H9 (cell line): ENCODE measurements around the gene FRY. TPM values are rescaled to one million over a fixed set of nuclear protein-coding genes. Genes with fewer than 3 reads are reported as not detected.

Experiments
- DNase-seq: peaks from one replicate; pipeline ENCODE4 v3.0.0-alpha.2; 2017
- H2AFZ ChIP-seq: one replicate; pipeline ENCODE4 v1.6.1; 2013; ENCODE audit warnings: mild to moderate bottlenecking, low read length, control low read depth, moderate library complexity
- H2AK5ac ChIP-seq: 2 replicates; pipeline ENCODE4 v1.6.1; 2013; ENCODE audit warnings: low read length, control low read depth, mixed read lengths; ENCODE audit not compliant: insufficient read length
- H2BK120ac ChIP-seq: one replicate; pipeline ENCODE4 v1.6.1; 2013; ENCODE audit warnings: low read depth, mild to moderate bottlenecking, low read length, control low read depth, inconsistent platforms; ENCODE audit not compliant: poor library complexity, severe bottlenecking
- H2BK12ac ChIP-seq: 2 replicates; pipeline ENCODE4 v1.6.1; 2013; ENCODE audit warnings: low read length, control low read depth, mixed read lengths, low read depth; ENCODE audit not compliant: insufficient read length
- H2BK15ac ChIP-seq: 2 replicates; pipeline ENCODE4 v1.6.1; 2013; ENCODE audit warnings: low read depth, low read length, control low read depth
- H2BK20ac ChIP-seq: one replicate; pipeline ENCODE4 v1.6.1; 2013; ENCODE audit warnings: low read depth, mild to moderate bottlenecking, low read length, control low read depth, inconsistent platforms; ENCODE audit not compliant: poor library complexity, severe bottlenecking
- H2BK5ac ChIP-seq: 2 replicates; pipeline ENCODE4 v1.6.1; 2013; ENCODE audit warnings: low read length, control low read depth, mixed read lengths; ENCODE audit not compliant: insufficient read length
- H3K14ac ChIP-seq: 2 replicates; pipeline ENCODE4 v1.6.1; 2013; ENCODE audit warnings: low read length, control low read depth; ENCODE audit not compliant: insufficient read depth
- H3K18ac ChIP-seq: 2 replicates; pipeline ENCODE4 v1.6.1; 2013; ENCODE audit warnings: low read depth, mild to moderate bottlenecking, mixed read lengths, low read length, control low read depth; ENCODE audit not compliant: insufficient read length
- H3K23ac ChIP-seq: 2 replicates; pipeline ENCODE4 v1.6.1; 2013; ENCODE audit warnings: low read length, control low read depth, mixed read lengths, low read depth; ENCODE audit not compliant: insufficient read length
- H3K23me2 ChIP-seq: 2 replicates; pipeline ENCODE4 v1.6.1; 2013; ENCODE audit warnings: low read depth, mild to moderate bottlenecking, mixed read lengths, low read length, control low read depth; ENCODE audit not compliant: insufficient read length, poor library complexity, severe bottlenecking
- H3K27ac ChIP-seq: 2 replicates; pipeline ENCODE4 v1.5.1; 2013; ENCODE audit warnings: low read length, control low read depth, mixed read lengths, low read depth; ENCODE audit not compliant: insufficient read length
- H3K27me3 ChIP-seq: 2 replicates; pipeline ENCODE4 v1.6.1; 2013; ENCODE audit warnings: low read length, control low read depth, inconsistent platforms; ENCODE audit not compliant: insufficient read depth
- H3K4ac ChIP-seq: 2 replicates; pipeline ENCODE4 v1.6.1; 2013; ENCODE audit warnings: low read depth, mild to moderate bottlenecking, control low read depth, inconsistent platforms, low read length, moderate library complexity
- H3K4me1 ChIP-seq: 2 replicates; pipeline ENCODE4 v1.6.1; 2013; ENCODE audit warnings: low read length, control low read depth, inconsistent platforms; ENCODE audit not compliant: insufficient read depth
- H3K4me2 ChIP-seq: 2 replicates; pipeline ENCODE4 v1.6.1; 2013; ENCODE audit warnings: low read length, control low read depth, mixed read lengths; ENCODE audit not compliant: insufficient read length, insufficient read depth
- H3K56ac ChIP-seq: 2 replicates; pipeline ENCODE4 v1.6.1; 2013; ENCODE audit warnings: low read depth, mild to moderate bottlenecking, mixed read lengths, low read length, control low read depth; ENCODE audit not compliant: insufficient read length
- H3K79me1 ChIP-seq: 2 replicates; pipeline ENCODE4 v1.6.1; 2013; ENCODE audit warnings: low read depth, mild to moderate bottlenecking, moderate library complexity, low read length, control low read depth, inconsistent platforms; ENCODE audit not compliant: insufficient read depth, poor library complexity, severe bottlenecking
- H3K79me2 ChIP-seq: 2 replicates; pipeline ENCODE4 v1.6.1; 2013; ENCODE audit warnings: low read length, control low read depth, inconsistent platforms; ENCODE audit not compliant: insufficient read depth
- H3K9ac ChIP-seq: 2 replicates; pipeline ENCODE4 v1.6.1; 2013; ENCODE audit warnings: low read length, control low read depth, mixed read lengths; ENCODE audit not compliant: insufficient read length; ENCODE audit errors: extremely low read depth
- H3K9me3 ChIP-seq: one replicate; pipeline ENCODE4 v1.6.1; 2013; ENCODE audit warnings: low read depth, low read length, inconsistent platforms; ENCODE audit not compliant: control insufficient read depth
- H3T11ph ChIP-seq: one replicate; pipeline ENCODE4 v1.6.1; 2013; ENCODE audit warnings: mild to moderate bottlenecking, low read length, control low read depth, inconsistent platforms
- H4K20me1 ChIP-seq: one replicate; pipeline ENCODE4 v1.6.1; 2013; ENCODE audit not compliant: control insufficient read depth, insufficient read length, insufficient read depth
- H4K5ac ChIP-seq: 2 replicates; pipeline ENCODE4 v1.6.1; 2013; ENCODE audit warnings: low read depth, mild to moderate bottlenecking, mixed read lengths, low read length, control low read depth; ENCODE audit not compliant: insufficient read length
- H4K8ac ChIP-seq: replicated peaks from 2 replicates; pipeline ENCODE4 v1.6.1; 2013; ENCODE audit warnings: low read length, control low read depth, mixed read lengths, low read depth; ENCODE audit not compliant: insufficient read length
- H4K91ac ChIP-seq: 2 replicates; pipeline ENCODE4 v1.6.1; 2013; ENCODE audit warnings: low read depth, mild to moderate bottlenecking, moderate library complexity, mixed read lengths, low read length, control low read depth; ENCODE audit not compliant: insufficient read length
- H3K27ac Mint-ChIP-seq, 3 experiments: 2 replicates in 2 of 3; 3 replicates in 1 of 3; pipeline ENCODE4 v1.8.0; 2020 to 2021; ENCODE audit warnings: mixed read lengths in 3 of 3, mild to moderate bottlenecking in 1 of 3, moderate library complexity in 1 of 3
- H3K27me3 Mint-ChIP-seq: 2 replicates; pipeline ENCODE4 v1.8.0; 2021; ENCODE audit warnings: low read depth, mild to moderate bottlenecking, moderate library complexity, mixed read lengths
- H3K36me3 Mint-ChIP-seq, 3 experiments: 2 replicates in 2 of 3; 3 replicates in 1 of 3; pipeline ENCODE4 v1.8.0; 2020 to 2021; ENCODE audit warnings: low read depth in 3 of 3, mixed read lengths in 3 of 3; ENCODE audit not compliant: insufficient read depth in 1 of 3
- H3K4me1 Mint-ChIP-seq, 2 experiments: 2 replicates each; pipeline ENCODE4 v1.8.0; 2020; ENCODE audit warnings: mixed read lengths in 2 of 2
- H3K4me3 Mint-ChIP-seq, 2 experiments: 2 replicates in 1 of 2; 3 replicates in 1 of 2; pipeline ENCODE4 v1.8.0; 2020 to 2021; ENCODE audit warnings: mild to moderate bottlenecking in 2 of 2, mixed read lengths in 2 of 2, moderate library complexity in 1 of 2
- H3K9me3 Mint-ChIP-seq, 2 experiments: 2 replicates in 1 of 2; 3 replicates in 1 of 2; pipeline ENCODE4 v1.8.0; 2020; ENCODE audit warnings: mild to moderate bottlenecking in 2 of 2, mixed read lengths in 2 of 2, moderate library complexity in 1 of 2
- CTCF ChIP-seq: fragments of 200-600 bp; sonication (generic); conservative IDR thresholded peaks from 3 replicates; pipeline ENCODE4 v1.8.0; 2021; ENCODE audit warnings: antibody characterized with exemption, mild to moderate bottlenecking
- WGBS: extraction: QIAGEN DNeasy Blood & Tissue Kit; methylation state at CpG from one replicate; pipeline ENCODE4 v1.1.7; 2013; ENCODE audit warnings: missing lambda C conversion rate, low lambda C conversion rate, mixed read lengths; ENCODE audit not compliant: insufficient read length; ENCODE audit errors: extremely low coverage; 5-methylcytosine and 5-hydroxymethylcytosine counted together
- total RNA-seq: library from RNA; stranded (reverse); gene quantifications from 2 replicates; pipeline ENCODE4 v1.2.1, GENCODE V29; 2021

The FRY gene
- total RNA-seq, 1 experiment from 2014 or later = 5.2 TPM

- no peak for TF ChIP-seq CTCF
- Mint-ChIP-seq H3K4me3 (no peak overlapping the region), H3K4me1 (no peaks in the 10 kb centered on the region), H3K27ac (no peak overlapping the region), H3K27me3 (no peaks in the 10 kb centered on the region), H3K36me3 (peaks cover 0 to 5% (median 0%) of the 10 kb centered on the region in 3 experiments; a peak in 2 of 7 replicates), H3K9me3 (no peaks in the 10 kb centered on the region; a peak in 1 of 5 replicates)
- Histone ChIP-seq H3K23ac (no peak overlapping the region), H2BK15ac (no peak overlapping the region), H2AFZ (no peak overlapping the region), H2BK12ac (no peak overlapping the region), H3K9ac (no peak overlapping the region), H3K4me2 (no peak overlapping the region), H3K14ac (no peak overlapping the region), H4K5ac (no peak overlapping the region), H3K9me3 (no peaks in the 10 kb centered on the region), H3K79me2 (no peaks in the 10 kb centered on the region), H2AK5ac (no peak overlapping the region), H4K91ac (no peak overlapping the region), H3K79me1 (no peaks in the 10 kb centered on the region), H4K8ac (no peak overlapping the region), H2BK20ac (no peak overlapping the region), H3K27me3 (no peaks in the 10 kb centered on the region), H2BK5ac (no peak overlapping the region), H3K18ac (no peak overlapping the region), H3K4me1 (no peaks in the 10 kb centered on the region), H3K23me2 (no peaks in the 10 kb centered on the region), H3K56ac (no peak overlapping the region), H4K20me1 (no peaks in the 10 kb centered on the region), H2BK120ac (no peak overlapping the region), H3K27ac (no peak overlapping the region), H3T11ph (no peak overlapping the region), H3K4ac (no peak overlapping the region)
- no peak for DNase-seq
- no CpG with 5 or more reads among the region's 2 CpGs for WGBS
These were observed 61.4 kb downstream of the FRY start for GRCh38 chr13:32093006-32093405.
